Measurements from ENCODE around the gene DUSP19. TPM values are rescaled to one million over a fixed set of nuclear protein-coding genes. Genes with fewer than 3 reads are reported as not detected.

The DUSP19 gene
- total and polyA plus RNA-seq, 2 of the 13 experiments (the other 11 are each of a cell fraction or from before 2014, with no cell fraction given) = 1.3 to 1.9 TPM

- no peak for TF ChIP-seq ZBTB44 (CRISPR knock-in tag; IDR thresholded peaks at IDR 0.05)
- TF ChIP-seq ONECUT2 (CRISPR knock-in tag; IDR thresholded peaks at IDR 0.05) = no peak
- TF ChIP-seq ZNF414 (CRISPR knock-in tag; IDR thresholded peaks at IDR 0.05) = no peak; the same call in 1 of the 2 replicates
- no peak for TF ChIP-seq GMEB2 (CRISPR knock-in tag; IDR thresholded peaks at IDR 0.05; ENCODE audit: low read depth)
- no peak for TF ChIP-seq ATRX (CRISPR knock-in tag; IDR thresholded peaks at IDR 0.05; ENCODE audit: borderline replicate concordance)
- TF ChIP-seq GLMP (CRISPR knock-in tag; IDR thresholded peaks at IDR 0.05; ENCODE audit: borderline replicate concordance) = no peak
- no peak for TF ChIP-seq CHD2 (IDR thresholded peaks at IDR 0.05; ENCODE audit: low read depth, low read length)
- no peak for TF ChIP-seq ZNF878 (CRISPR knock-in tag; IDR thresholded peaks at IDR 0.05)
- TF ChIP-seq ZNF160 (CRISPR knock-in tag; IDR thresholded peaks at IDR 0.05) = no peak
- no peak for TF ChIP-seq HMG20B (CRISPR knock-in tag; conservative IDR thresholded peaks at IDR 0.05)
- no peak; the same call in 1 of the 2 replicates for TF ChIP-seq ATF5 (CRISPR knock-in tag; IDR thresholded peaks at IDR 0.05; ENCODE audit: low read depth)
- TF ChIP-seq ZNF543 (CRISPR knock-in tag; IDR thresholded peaks at IDR 0.05) = peak; percentile 43; the same call in 1 of the 2 replicates
- no peak for TF ChIP-seq MIER3 (CRISPR knock-in tag; IDR thresholded peaks at IDR 0.05; ENCODE audit: borderline replicate concordance)
- TF ChIP-seq MED8 (CRISPR knock-in tag; IDR thresholded peaks at IDR 0.05; ENCODE audit: insufficient replicate concordance) = peak; percentile 58
- TF ChIP-seq ZBTB8A (CRISPR knock-in tag; IDR thresholded peaks at IDR 0.05; ENCODE audit: borderline replicate concordance, low read depth) = no peak; the same call in 1 of the 2 replicates
- TF ChIP-seq ISL2 (CRISPR knock-in tag; IDR thresholded peaks at IDR 0.05) = peak; percentile 11; the same call in 1 of the 2 replicates
- no peak for TF ChIP-seq EEA1 (CRISPR knock-in tag; IDR thresholded peaks at IDR 0.05; ENCODE audit: borderline replicate concordance)
- TF ChIP-seq IRF1 (CRISPR knock-in tag; IDR thresholded peaks at IDR 0.05; ENCODE audit: low read depth) = no peak
- no peak; the same call in 1 of the 2 replicates for TF ChIP-seq FOXC1 (CRISPR knock-in tag; IDR thresholded peaks at IDR 0.05; ENCODE audit: borderline replicate concordance)
- peak; percentile 88 for TF ChIP-seq KDM5B (CRISPR knock-in tag; IDR thresholded peaks at IDR 0.05; ENCODE audit: borderline replicate concordance)
- TF ChIP-seq ZNF121 (CRISPR knock-in tag; IDR thresholded peaks at IDR 0.05) = 0 out of 2 replicates have a peak, but pooled peaks have one; percentile 3
- peak; percentile 76 for TF ChIP-seq YY1 (IDR thresholded peaks at IDR 0.05; ENCODE audit: insufficient read depth, insufficient replicate concordance, low read depth, low read length)
- TF ChIP-seq NKX3-1 (CRISPR knock-in tag; IDR thresholded peaks at IDR 0.05) = no peak
Observed at GRCh38 chr2:183037553-183038340, 40.8 kb upstream of the DUSP19 start (continued).
